IMR-90 (cell line): Measurements from ENCODE around the gene OOSP1.

Experiments used
- BHLHE40 ChIP-seq: fragments of 150-350 bp; IDR thresholded peaks from 2 replicates; pipeline ENCODE4 v1.6.1; 2016; ENCODE audit warnings: mild to moderate bottlenecking, low read depth, low read length
- CEBPB ChIP-seq: IDR thresholded peaks from 2 replicates; pipeline ENCODE4 v1.6.1; 2012; ENCODE audit warnings: low read depth, low read length, improper control_type of control experiment
- MAFK ChIP-seq: IDR thresholded peaks from 2 replicates; pipeline ENCODE4 v1.6.1; 2012; ENCODE audit warnings: low read depth, low read length, improper control_type of control experiment
- MAZ ChIP-seq: IDR thresholded peaks from 2 replicates; pipeline ENCODE4 v1.6.1; 2012; ENCODE audit warnings: low read depth, mild to moderate bottlenecking, low read length, improper control_type of control experiment, moderate library complexity, borderline replicate concordance
- NFE2L2 ChIP-seq: fragments of 150-350 bp; IDR thresholded peaks from 2 replicates; pipeline ENCODE4 v1.6.1; 2016; ENCODE audit warnings: low read depth, mild to moderate bottlenecking, low read length
- POLR2A ChIP-seq: IDR thresholded peaks from 2 replicates; pipeline ENCODE4 v1.6.1; 2012; ENCODE audit warnings: mild to moderate bottlenecking, low read depth, low read length
- RAD21 ChIP-seq: IDR thresholded peaks from 2 replicates; pipeline ENCODE4 v1.6.1; 2012; ENCODE audit warnings: low read length, improper control_type of control experiment
- RCOR1 ChIP-seq: IDR thresholded peaks from 2 replicates; pipeline ENCODE4 v1.6.1; 2012; ENCODE audit warnings: mild to moderate bottlenecking, low read length, improper control_type of control experiment; ENCODE audit not compliant: insufficient replicate concordance
- RFX5 ChIP-seq: IDR thresholded peaks from 2 replicates; pipeline ENCODE4 v1.8.0; 2012; ENCODE audit warnings: low read depth, mild to moderate bottlenecking, low read length, moderate library complexity
- SMC3 ChIP-seq: fragments of 150-350 bp; IDR thresholded peaks from 2 replicates; pipeline ENCODE4 v1.6.1; 2016; ENCODE audit warnings: low read depth, mild to moderate bottlenecking, antibody characterized with exemption, low read length, moderate library complexity
- USF2 ChIP-seq: fragments of 150-350 bp; IDR thresholded peaks from 2 replicates; pipeline ENCODE4 v1.6.1; 2017; ENCODE audit warnings: mild to moderate bottlenecking, antibody characterized with exemption, low read length, low read depth
- TF ChIP-seq, protein P1 (sequence below): conservative IDR thresholded peaks from 2 replicates; pipeline ENCODE4 v1.5.1; 2012; ENCODE audit warnings: mild to moderate bottlenecking, low read depth, low read length, improper control_type of control experiment

DNA sequence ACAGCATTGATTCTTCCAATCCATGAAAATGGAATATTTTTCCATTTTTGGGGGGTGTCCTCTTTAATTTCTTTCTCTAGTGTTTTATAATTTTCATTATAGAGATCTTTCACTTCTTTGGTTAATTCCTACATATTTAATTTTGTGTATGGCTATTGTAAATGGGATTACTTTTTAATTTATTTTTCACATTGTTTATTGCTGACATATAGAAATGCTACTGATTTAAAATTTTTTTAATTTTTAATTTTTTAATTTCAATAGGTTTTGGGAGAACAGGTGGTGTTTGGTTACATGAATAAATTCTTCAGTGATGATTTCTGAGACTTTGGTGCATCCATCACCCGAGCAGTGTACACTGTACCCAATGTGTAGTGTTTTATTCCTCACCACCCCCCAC lies 52.2 kb downstream of the OOSP1 start:
- TF ChIP-seq POLR2A: no peak
- TF ChIP-seq, protein P1, sequence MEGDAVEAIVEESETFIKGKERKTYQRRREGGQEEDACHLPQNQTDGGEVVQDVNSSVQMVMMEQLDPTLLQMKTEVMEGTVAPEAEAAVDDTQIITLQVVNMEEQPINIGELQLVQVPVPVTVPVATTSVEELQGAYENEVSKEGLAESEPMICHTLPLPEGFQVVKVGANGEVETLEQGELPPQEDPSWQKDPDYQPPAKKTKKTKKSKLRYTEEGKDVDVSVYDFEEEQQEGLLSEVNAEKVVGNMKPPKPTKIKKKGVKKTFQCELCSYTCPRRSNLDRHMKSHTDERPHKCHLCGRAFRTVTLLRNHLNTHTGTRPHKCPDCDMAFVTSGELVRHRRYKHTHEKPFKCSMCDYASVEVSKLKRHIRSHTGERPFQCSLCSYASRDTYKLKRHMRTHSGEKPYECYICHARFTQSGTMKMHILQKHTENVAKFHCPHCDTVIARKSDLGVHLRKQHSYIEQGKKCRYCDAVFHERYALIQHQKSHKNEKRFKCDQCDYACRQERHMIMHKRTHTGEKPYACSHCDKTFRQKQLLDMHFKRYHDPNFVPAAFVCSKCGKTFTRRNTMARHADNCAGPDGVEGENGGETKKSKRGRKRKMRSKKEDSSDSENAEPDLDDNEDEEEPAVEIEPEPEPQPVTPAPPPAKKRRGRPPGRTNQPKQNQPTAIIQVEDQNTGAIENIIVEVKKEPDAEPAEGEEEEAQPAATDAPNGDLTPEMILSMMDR: no peak
- TF ChIP-seq BHLHE40: no peak
- TF ChIP-seq USF2: no peak
- TF ChIP-seq NFE2L2: no peak
- no peak for TF ChIP-seq SMC3
- TF ChIP-seq MAZ: no peak
- no peak for TF ChIP-seq MAFK
- TF ChIP-seq CEBPB: no peak
- no peak for TF ChIP-seq RFX5
- no peak for TF ChIP-seq RAD21
- no peak for TF ChIP-seq RCOR1
